Measurements from ENCODE around the gene SAP130.

Gene SAP130

GRCh38 chr2:128040166-128040771 lies 12.4 kb upstream of the SAP130 start:
- TF ChIP-seq HDGF (IDR thresholded peaks at IDR 0.05; ENCODE audit: borderline replicate concordance) (no peak), FOXK2 (IDR thresholded peaks at IDR 0.05) (no peak), ZNF384 (IDR thresholded peaks at IDR 0.05) (no peak), FOXM1 (IDR thresholded peaks at IDR 0.05; ENCODE audit: borderline replicate concordance) (no peak), ELF4 (IDR thresholded peaks at IDR 0.05) (no peak), CTBP1 (IDR thresholded peaks at IDR 0.05; ENCODE audit: borderline replicate concordance) (no peak), TARDBP (IDR thresholded peaks at IDR 0.05) (no peak), FOXA1 (IDR thresholded peaks at IDR 0.05) (no peak), ARNT (IDR thresholded peaks at IDR 0.05) (no peak), BHLHE40 (IDR thresholded peaks at IDR 0.05; ENCODE audit: borderline replicate concordance) (no peak), PKNOX1 (IDR thresholded peaks at IDR 0.05) (no peak), L3MBTL2 (conservative IDR thresholded peaks at IDR 0.05) (no peak), SP1 (IDR thresholded peaks at IDR 0.05) (no peak), SUZ12 (IDR thresholded peaks at IDR 0.05) (no peak), NFRKB (IDR thresholded peaks at IDR 0.05) (no peak), LEF1 (IDR thresholded peaks at IDR 0.05; ENCODE audit: borderline replicate concordance) (no peak)
- ChIA-PET POLR2A (no interaction called here), CTCF (no interaction called here)
- DNase-seq (ENCODE audit: extremely low spot score), result no peak

- TF ChIP-seq ZNF384 (IDR thresholded peaks at IDR 0.05) (no peak), L3MBTL2 (conservative IDR thresholded peaks at IDR 0.05) (no peak), FOXA1 (IDR thresholded peaks at IDR 0.05) (no peak), ARNT (IDR thresholded peaks at IDR 0.05) (no peak), NFRKB (IDR thresholded peaks at IDR 0.05) (no peak)
- no peak for DNase-seq (ENCODE audit: extremely low spot score)
- POLR2A ChIA-PET, result no interaction called here
- CTCF ChIA-PET, result no interaction called here
Observed at GRCh38 chr2:128039535-128039934, 11.7 kb upstream of the SAP130 start.

GRCh38 chr2:128038411-128038810 lies 10.6 kb upstream of the SAP130 start:
- POLR2A ChIA-PET, result no interaction called here
- CTCF ChIA-PET, result no interaction called here
- TF ChIP-seq L3MBTL2 (conservative IDR thresholded peaks at IDR 0.05), result no peak
- DNase-seq (ENCODE audit: extremely low spot score), result no peak

- TF ChIP-seq CTBP1 (IDR thresholded peaks at IDR 0.05; ENCODE audit: borderline replicate concordance) (no peak), LEF1 (IDR thresholded peaks at IDR 0.05; ENCODE audit: borderline replicate concordance) (no peak), SUZ12 (IDR thresholded peaks at IDR 0.05) (no peak), SP1 (IDR thresholded peaks at IDR 0.05) (no peak), TARDBP (IDR thresholded peaks at IDR 0.05) (no peak), NFRKB (IDR thresholded peaks at IDR 0.05) (no peak), BHLHE40 (IDR thresholded peaks at IDR 0.05; ENCODE audit: borderline replicate concordance) (no peak), L3MBTL2 (conservative IDR thresholded peaks at IDR 0.05) (no peak)
- DNase-seq (ENCODE audit: extremely low spot score), result no peak
- ChIA-PET CTCF (no interaction called here), POLR2A (no interaction called here)
Observed at GRCh38 chr2:128037649-128038048, 9.8 kb upstream of the SAP130 start.

- CTCF ChIA-PET, result no interaction called here
Observed at GRCh38 chr2:128036748-128037607, 9.1 kb upstream of the SAP130 start.

GRCh38 chr2:128032092-128032491 lies 4.2 kb upstream of the SAP130 start:
- POLR2A ChIA-PET, result no interaction called here
- CTCF ChIA-PET, result no interaction called here
- DNase-seq (ENCODE audit: extremely low spot score), result no peak
- TF ChIP-seq FOXK2 (IDR thresholded peaks at IDR 0.05) (no peak), SP1 (IDR thresholded peaks at IDR 0.05) (no peak), L3MBTL2 (conservative IDR thresholded peaks at IDR 0.05) (no peak), CTBP1 (IDR thresholded peaks at IDR 0.05; ENCODE audit: borderline replicate concordance) (no peak), ZNF384 (IDR thresholded peaks at IDR 0.05) (no peak), LEF1 (IDR thresholded peaks at IDR 0.05; ENCODE audit: borderline replicate concordance) (no peak), BHLHE40 (IDR thresholded peaks at IDR 0.05; ENCODE audit: borderline replicate concordance) (no peak), FOXA1 (IDR thresholded peaks at IDR 0.05) (no peak), PKNOX1 (IDR thresholded peaks at IDR 0.05) (no peak), TARDBP (IDR thresholded peaks at IDR 0.05) (no peak), SUZ12 (IDR thresholded peaks at IDR 0.05) (no peak), HDGF (IDR thresholded peaks at IDR 0.05; ENCODE audit: borderline replicate concordance) (no peak), ARNT (IDR thresholded peaks at IDR 0.05) (no peak), NFRKB (IDR thresholded peaks at IDR 0.05) (no peak), ELF4 (IDR thresholded peaks at IDR 0.05) (no peak), FOXM1 (IDR thresholded peaks at IDR 0.05; ENCODE audit: borderline replicate concordance) (no peak)

More at GRCh38 chr2:128036748-128037607, 9.1 kb upstream of the SAP130 start:
- POLR2A ChIA-PET, result no interaction called here
- TF ChIP-seq HDGF (IDR thresholded peaks at IDR 0.05; ENCODE audit: borderline replicate concordance), result no peak
- DNase-seq (ENCODE audit: extremely low spot score), result no peak

- no peak for TF ChIP-seq SP1 (IDR thresholded peaks at IDR 0.05)
- no peak for TF ChIP-seq BHLHE40 (IDR thresholded peaks at IDR 0.05; ENCODE audit: borderline replicate concordance)
- TF ChIP-seq CTBP1 (IDR thresholded peaks at IDR 0.05; ENCODE audit: borderline replicate concordance), result no peak
- no peak for TF ChIP-seq FOXK2 (IDR thresholded peaks at IDR 0.05)
- TF ChIP-seq PKNOX1 (IDR thresholded peaks at IDR 0.05), result no peak
- no peak for TF ChIP-seq LEF1 (IDR thresholded peaks at IDR 0.05; ENCODE audit: borderline replicate concordance)
- no peak for TF ChIP-seq NFRKB (IDR thresholded peaks at IDR 0.05)
- no peak for TF ChIP-seq HDGF (IDR thresholded peaks at IDR 0.05; ENCODE audit: borderline replicate concordance)
- DNase-seq (ENCODE audit: extremely low spot score), result no peak
- ChIA-PET POLR2A (interaction anchor here (0.6 to 1.7 kb wide), 2 partner anchors 10 to 62 kb away, joined by 3 to 14 read pairs; partner anchors contain the start of gene UGGT1), CTCF (interaction anchor here (0.6 kb wide), 1 partner anchor 961 kb away, joined by 3 read pairs; no protein-coding TSS in a partner anchor)
Observed at GRCh38 chr2:128028668-128029054, 802 bp upstream of the SAP130 start.
